HepG2 (cell line): ENCODE data around the gene NDUFS2. TPM values are rescaled to one million over a fixed set of nuclear protein-coding genes. Genes with fewer than 3 reads are reported as not detected.
A peak's percentile ranks its signal among the peaks of the same experiment; 100 is the strongest.

Experiments
- ATF6 ChIP-seq: sonication (generic); formaldehyde crosslinking; conservative IDR thresholded peaks from 2 replicates; pipeline ENCODE4 v1.4.0; 2020; ENCODE audit warnings: missing genetic modification reagents
- CEBPB ChIP-seq: IDR thresholded peaks from 2 replicates; pipeline ENCODE4 v1.6.1; 2011; ENCODE audit warnings: low read depth, low read length, improper control_type of control experiment, borderline replicate concordance
- CREM ChIP-seq, 2 experiments: sonication (generic) in 1 of 2; formaldehyde crosslinking in 1 of 2; IDR thresholded peaks; 2 replicates each; pipeline versions ENCODE4 v1.4.0 to v1.6.1; 2016 to 2020; ENCODE audit warnings: antibody characterized with exemption in 1 of 2, mild to moderate bottlenecking in 1 of 2, missing genetic modification reagents in 1 of 2
- FOXC1 ChIP-seq: sonication (generic); formaldehyde crosslinking; IDR thresholded peaks from 2 replicates; pipeline ENCODE4 v1.8.0; 2022; ENCODE audit warnings: mild to moderate bottlenecking, missing genetic modification reagents, borderline replicate concordance
- JUNB ChIP-seq: sonication (generic); formaldehyde crosslinking; IDR thresholded peaks from 2 replicates; pipeline ENCODE4 v1.8.0; 2022; ENCODE audit warnings: missing genetic modification reagents, mild to moderate bottlenecking, borderline replicate concordance
- KLF15 ChIP-seq: sonication (generic); formaldehyde crosslinking; IDR thresholded peaks from 2 replicates; pipeline ENCODE4 v1.8.1; 2023; ENCODE audit warnings: borderline replicate concordance, mild to moderate bottlenecking, inconsistent platforms, missing genetic modification reagents, mixed read lengths
- MXD3 ChIP-seq: IDR thresholded peaks from 2 replicates; pipeline ENCODE4 v1.6.1; 2016; ENCODE audit warnings: mild to moderate bottlenecking, missing biosample characterization, missing genetic modification reagents
- MXD4 ChIP-seq: IDR thresholded peaks from 2 replicates; pipeline ENCODE4 v1.6.1; 2016; ENCODE audit warnings: mild to moderate bottlenecking, missing biosample characterization, missing genetic modification reagents
- NR2F2 ChIP-seq: IDR thresholded peaks from 2 replicates; pipeline ENCODE4 v1.6.1; 2012; ENCODE audit warnings: low read depth, inconsistent platforms, borderline replicate concordance
- SCMH1 ChIP-seq: sonication (generic); formaldehyde crosslinking; IDR thresholded peaks from 2 replicates; pipeline ENCODE4 v1.9.0; 2021; ENCODE audit warnings: missing genetic modification reagents, mild to moderate bottlenecking, borderline replicate concordance
- SIN3A ChIP-seq: IDR thresholded peaks from 2 replicates; pipeline ENCODE4 v1.6.1; 2011; ENCODE audit warnings: low read depth, mild to moderate bottlenecking, control low read depth, low read length, borderline replicate concordance
- ZBTB7A ChIP-seq: sonication (generic); formaldehyde crosslinking; IDR thresholded peaks from 2 replicates; pipeline ENCODE4 v1.8.0; 2022; ENCODE audit warnings: mild to moderate bottlenecking, missing genetic modification reagents
- ZBTB8A ChIP-seq: sonication (generic); formaldehyde crosslinking; IDR thresholded peaks from 2 replicates; pipeline ENCODE4 v1.4.0; 2020; ENCODE audit warnings: mild to moderate bottlenecking, low read depth, missing genetic modification reagents, borderline replicate concordance
- ZFP36 ChIP-seq: fragments of 150-350 bp; IDR thresholded peaks from 2 replicates; pipeline ENCODE4 v1.6.1; 2018; ENCODE audit warnings: borderline replicate concordance, low read length, low read depth; ENCODE audit not compliant: partially characterized antibody
- ZNF260 ChIP-seq: sonication (generic); formaldehyde crosslinking; IDR thresholded peaks from 2 replicates; pipeline ENCODE4 v1.4.0; 2020; ENCODE audit warnings: missing genetic modification reagents, low read depth, mild to moderate bottlenecking, borderline replicate concordance
- ZNF609 ChIP-seq: sonication (generic); formaldehyde crosslinking; IDR thresholded peaks from 2 replicates; pipeline ENCODE4 v1.4.0; 2020; ENCODE audit warnings: mild to moderate bottlenecking, missing genetic modification reagents, borderline replicate concordance
- ZNF615 ChIP-seq: sonication (generic); formaldehyde crosslinking; IDR thresholded peaks from 2 replicates; pipeline ENCODE4 v1.5.0; 2020; ENCODE audit warnings: mild to moderate bottlenecking, missing genetic modification reagents, borderline replicate concordance
- ZNF674 ChIP-seq: sonication (generic); formaldehyde crosslinking; IDR thresholded peaks from 2 replicates; pipeline ENCODE4 v1.5.0; 2020; ENCODE audit warnings: low read depth, mild to moderate bottlenecking, missing genetic modification reagents
- ZNF788 ChIP-seq: sonication (generic); formaldehyde crosslinking; IDR thresholded peaks from 2 replicates; pipeline ENCODE4 v1.5.0; 2020; ENCODE audit warnings: mild to moderate bottlenecking, missing genetic modification reagents, borderline replicate concordance
- polyA plus RNA-seq, 8 experiments: library from polyadenylated mRNA; depleted of rRNA in 3 of 8; stranded (reverse) in 7 of 8; unstranded in 1 of 8; fragments of >200 nt; fragmentation: Illumina TruSeq in 4 of 8; extraction: Trizol in 4 of 8; gene quantifications; 2 replicates each; pipeline versions ENCODE4 v1.2.1 to v1.2.3, GENCODE V29; 2011 to 2016; ENCODE audit warnings: low read depth in 4 of 8, missing spikeins in 1 of 8, mixed read lengths in 1 of 8; ENCODE audit not compliant: insufficient read depth in 1 of 8
- total RNA-seq, 5 experiments: library from RNA; depleted of rRNA; stranded (reverse); fragments of >200 nt; fragmentation: Illumina TruSeq; extraction: Trizol; gene quantifications; 2 replicates each; pipeline ENCODE4 v1.2.3, GENCODE V29; 2016; ENCODE audit warnings: low read depth in 1 of 5

NDUFS2 gene
- total and polyA plus RNA-seq, 2 of the 13 experiments (the other 11 are each of a cell fraction or from before 2014, with no cell fraction given): 89.9 to 118 TPM

GRCh38 chr1:161223805-161224694 lies 21.9 kb downstream of the NDUFS2 start (continued):
- no peak for TF ChIP-seq ZNF260 (CRISPR knock-in tag)
- peak; percentile 76; the same call in 1 of the 2 replicates for TF ChIP-seq SIN3A
- no peak for TF ChIP-seq ZNF788 (CRISPR knock-in tag)
- no peak; the same call in 1 of the 2 replicates for TF ChIP-seq FOXC1 (CRISPR knock-in tag)
- 0 out of 2 replicates have a peak, but pooled peaks have one; percentile 28 for TF ChIP-seq MXD4 (CRISPR knock-in tag)
- TF ChIP-seq KLF15 (CRISPR knock-in tag): no peak
- TF ChIP-seq ZNF609 (CRISPR knock-in tag): peak; percentile 92
- peak; percentile 94 for TF ChIP-seq CEBPB
- TF ChIP-seq ZBTB8A: no peak
- TF ChIP-seq NR2F2: no peak
- TF ChIP-seq ZFP36: no peak
- no peak for TF ChIP-seq ZNF674 (CRISPR knock-in tag)
- TF ChIP-seq SCMH1: no peak
- no peak; the same call in 1 of the 2 replicates for TF ChIP-seq ZBTB7A (CRISPR knock-in tag)
- TF ChIP-seq JUNB (CRISPR knock-in tag): peak; percentile 70; the same call in 1 of the 2 replicates
- TF ChIP-seq ATF6: no peak
- TF ChIP-seq MXD3 (CRISPR knock-in tag): no peak
- peak; percentile 92 for TF ChIP-seq CREM (IDR thresholded peaks at IDR 0.05)
- TF ChIP-seq CREM (CRISPR knock-in tag; IDR thresholded peaks at IDR 0.05): no peak
- TF ChIP-seq ZNF615 (CRISPR knock-in tag): no peak
